A549 (cell line): ENCODE results near the gene DMXL2.

Experiments used
- CHD2 ChIP-seq: fragments of 150-350 bp; IDR thresholded peaks from 2 replicates; pipeline ENCODE4 v1.6.1; 2014; ENCODE audit warnings: low read length; ENCODE audit not compliant: partially characterized antibody
- EP300 ChIP-seq, 2 experiments: fragments of >200 bp; sonication (Bioruptor Twin); formaldehyde crosslinking; IDR thresholded peaks; 2 replicates in 1 of 2; 3 replicates in 1 of 2; pipeline ENCODE4 v1.6.1; 2016 to 2017
- KDM1A ChIP-seq: fragments of 200-600 bp; sonication (generic); IDR thresholded peaks from 2 replicates; pipeline ENCODE4 v1.6.1; 2016; ENCODE audit warnings: low read depth, mild to moderate bottlenecking
- MYC ChIP-seq: IDR thresholded peaks from 2 replicates; pipeline ENCODE4 v1.6.1; 2012; ENCODE audit warnings: mild to moderate bottlenecking, inconsistent platforms, low read length, improper control_type of control experiment, borderline replicate concordance
- NFE2L2 ChIP-seq: fragments of 150-350 bp; conservative IDR thresholded peaks from 2 replicates; pipeline ENCODE4 v1.6.1; 2014; ENCODE audit warnings: low read length
- PHF8 ChIP-seq: fragments of 200-600 bp; sonication (generic); IDR thresholded peaks from 2 replicates; pipeline ENCODE4 v1.6.1; 2016; ENCODE audit warnings: low read depth, mild to moderate bottlenecking, antibody characterized with exemption, moderate library complexity, borderline replicate concordance
- RAD21 ChIP-seq, 2 experiments: fragments of >200 bp in 1 of 2; sonication (Bioruptor Twin) in 1 of 2; formaldehyde crosslinking in 1 of 2; IDR thresholded peaks in 1 of 2; conservative IDR thresholded peaks in 1 of 2; 2 replicates in 1 of 2; 3 replicates in 1 of 2; pipeline ENCODE4 v1.6.1; 2012 to 2018; ENCODE audit warnings: inconsistent platforms in 1 of 2
- RCOR1 ChIP-seq: fragments of 150-350 bp; IDR thresholded peaks from 2 replicates; pipeline ENCODE4 v1.6.1; 2014; ENCODE audit warnings: antibody characterized with exemption, low read length, low read depth
- RFX5 ChIP-seq: fragments of 450-650 bp; IDR thresholded peaks from 2 replicates; pipeline ENCODE4 v1.7.1; 2014; ENCODE audit warnings: antibody characterized with exemption, mild to moderate bottlenecking, moderate library complexity
- SREBF2 ChIP-seq: fragments of 450-650 bp; IDR thresholded peaks from 2 replicates; pipeline ENCODE4 v1.6.1; 2014; ENCODE audit warnings: mild to moderate bottlenecking, moderate library complexity
- TF ChIP-seq, protein P1 (sequence below): fragments of >200 bp; sonication (Bioruptor Twin); formaldehyde crosslinking; IDR thresholded peaks from 3 replicates; pipeline ENCODE4 v1.5.1; 2016

DNA sequence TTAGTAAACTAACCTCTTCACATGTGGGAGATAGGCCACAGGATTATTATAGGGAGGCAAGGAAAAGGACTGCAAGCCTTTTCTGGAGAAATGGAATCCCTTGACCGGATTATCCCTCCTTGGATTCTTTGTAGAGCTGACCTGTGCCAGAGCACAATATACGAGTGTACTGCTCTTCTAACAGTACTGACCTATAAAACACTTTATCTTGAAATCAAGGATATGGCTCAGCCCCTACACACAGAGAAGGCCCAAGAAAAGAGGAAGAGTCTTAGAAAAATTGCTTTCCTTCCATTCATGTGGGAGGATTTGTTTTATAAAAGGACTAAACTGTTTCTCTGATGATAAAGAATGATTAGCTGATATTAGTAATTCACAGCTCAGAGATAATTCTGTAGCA is 42.2 kb downstream of the DMXL2 start:
- TF ChIP-seq RCOR1 = no peak
- no peak for TF ChIP-seq MYC
- no peak for TF ChIP-seq RFX5
- no peak for TF ChIP-seq KDM1A
- no peak for TF ChIP-seq RAD21 (conservative IDR thresholded peaks at IDR 0.05 in 1 of 2, IDR thresholded peaks at IDR 0.05 in 1 of 2)
- TF ChIP-seq, protein P1, sequence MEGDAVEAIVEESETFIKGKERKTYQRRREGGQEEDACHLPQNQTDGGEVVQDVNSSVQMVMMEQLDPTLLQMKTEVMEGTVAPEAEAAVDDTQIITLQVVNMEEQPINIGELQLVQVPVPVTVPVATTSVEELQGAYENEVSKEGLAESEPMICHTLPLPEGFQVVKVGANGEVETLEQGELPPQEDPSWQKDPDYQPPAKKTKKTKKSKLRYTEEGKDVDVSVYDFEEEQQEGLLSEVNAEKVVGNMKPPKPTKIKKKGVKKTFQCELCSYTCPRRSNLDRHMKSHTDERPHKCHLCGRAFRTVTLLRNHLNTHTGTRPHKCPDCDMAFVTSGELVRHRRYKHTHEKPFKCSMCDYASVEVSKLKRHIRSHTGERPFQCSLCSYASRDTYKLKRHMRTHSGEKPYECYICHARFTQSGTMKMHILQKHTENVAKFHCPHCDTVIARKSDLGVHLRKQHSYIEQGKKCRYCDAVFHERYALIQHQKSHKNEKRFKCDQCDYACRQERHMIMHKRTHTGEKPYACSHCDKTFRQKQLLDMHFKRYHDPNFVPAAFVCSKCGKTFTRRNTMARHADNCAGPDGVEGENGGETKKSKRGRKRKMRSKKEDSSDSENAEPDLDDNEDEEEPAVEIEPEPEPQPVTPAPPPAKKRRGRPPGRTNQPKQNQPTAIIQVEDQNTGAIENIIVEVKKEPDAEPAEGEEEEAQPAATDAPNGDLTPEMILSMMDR = no peak
- no peak for TF ChIP-seq EP300 (IDR thresholded peaks at IDR 0.05)
- TF ChIP-seq PHF8 = no peak
- TF ChIP-seq CHD2 = no peak
- TF ChIP-seq SREBF2 = no peak
- TF ChIP-seq NFE2L2 = no peak
